Cortex of kidney (tissue), 1 donor: ENCODE measurements around the gene NDEL1.

ENCODE experiments used
- DNase-seq: peaks from one replicate; lab custom pipeline; 2025; lab: John Stamatoyannopoulos, UW

NDEL1 gene

GRCh38 chr17:8503807-8504206 lies 68.1 kb downstream of the NDEL1 start:
- no peak for DNase-seq

GRCh38 chr17:8504460-8505207 lies 69.0 kb downstream of the NDEL1 start:
- no peak for DNase-seq

GRCh38 chr17:8506145-8506544 lies 70.5 kb downstream of the NDEL1 start:
- no peak for DNase-seq

GRCh38 chr17:8514801-8515200 lies 79.1 kb downstream of the NDEL1 start:
- no peak for DNase-seq
